B cell (primary cell): ENCODE data around the gene CAP2. TPM values are rescaled to one million over a fixed set of nuclear protein-coding genes. Genes with fewer than 3 reads are reported as not detected.

Experiments
- ATAC-seq: fragments of 200-7000 bp; cut with Tn5 transposase; one replicate; pipeline ENCODE4 v1.10.0; 2021; ENCODE audit warnings: low read depth, mild to moderate bottlenecking, moderate number of reproducible peaks, moderate library complexity
- CTCF ChIA-PET: fragments of 350-600 bp; sonication (Branson Sonifier 250); formaldehyde crosslinking; loops from one replicate; lab custom pipeline; 2021; ENCODE audit warnings: antibody characterized with exemption, inconsistent platforms; lab: Charles Lee
- POLR2A ChIA-PET: fragments of 350-600 bp; sonication (Branson Sonifier 250); formaldehyde crosslinking; loops from one replicate; lab custom pipeline; 2021; ENCODE audit warnings: antibody characterized with exemption; lab: Charles Lee
- DNase-seq: peaks from one replicate; pipeline ENCODE4 v3.0.0; 2013
- H2AFZ ChIP-seq: 2 replicates; pipeline ENCODE4 v1.6.1; 2012; ENCODE audit warnings: mild to moderate bottlenecking, low read depth, low read length; ENCODE audit not compliant: insufficient read depth, poor library complexity, severe bottlenecking
- H3K27ac ChIP-seq, 2 donors: 1 replicate in 1 of 2; 2 replicates in 1 of 2; pipeline ENCODE4 v1.5.1; 2012 to 2013; ENCODE audit warnings: low read length in 2 of 2, mild to moderate bottlenecking in 2 of 2, moderate library complexity in 1 of 2
- H3K27me3 ChIP-seq, 4 experiments: fragments of 200-600 bp in 1 of 4; sonication (generic) in 1 of 4; replicated peaks in 1 of 4; 1 replicate in 2 of 4; 2 replicates in 2 of 4; pipeline versions ENCODE4 v1.6.1 to v1.7.0; 2013 to 2016; ENCODE audit warnings: low read length in 3 of 4, mild to moderate bottlenecking in 2 of 4, mixed read lengths in 1 of 4, moderate library complexity in 1 of 4; ENCODE audit not compliant: insufficient read depth in 4 of 4, control insufficient read depth in 3 of 4; ENCODE audit errors: control extremely low read depth in 1 of 4
- H3K36me3 ChIP-seq, 2 experiments: replicated peaks in 1 of 2; 1 replicate in 1 of 2; 2 replicates in 1 of 2; pipeline versions ENCODE4 v1.6.1 to v1.7.1; 2013; ENCODE audit warnings: low read length in 1 of 2; ENCODE audit not compliant: insufficient read depth in 2 of 2, control insufficient read depth in 1 of 2; ENCODE audit errors: control extremely low read depth in 1 of 2, extremely low read depth in 1 of 2
- H3K4me1 ChIP-seq, 2 donors: fragments of 200-600 bp in 1 of 2; sonication (generic) in 1 of 2; 1 replicate in 1 of 2; 2 replicates in 1 of 2; pipeline versions ENCODE4 v1.5.1 to v1.6.1; 2013 to 2017; ENCODE audit warnings: low read length in 2 of 2; ENCODE audit not compliant: control insufficient read depth in 2 of 2, insufficient read depth in 2 of 2
- H3K4me2 ChIP-seq: replicated peaks from 2 replicates; pipeline ENCODE3; 2012; ENCODE audit warnings: mild to moderate bottlenecking, low read depth, low read length; ENCODE audit not compliant: poor library complexity, severe bottlenecking
- H3K4me3 ChIP-seq, 5 experiments: fragments of 200-600 bp in 1 of 5; sonication (generic) in 1 of 5; 1 replicate in 3 of 5; 2 replicates in 2 of 5; pipeline versions ENCODE4 v1.5.1 to v1.7.0; 2011 to 2016; ENCODE audit warnings: low read length in 4 of 5, mild to moderate bottlenecking in 4 of 5, low read depth in 2 of 5, control low read depth in 1 of 5, moderate library complexity in 1 of 5; ENCODE audit not compliant: insufficient read depth in 1 of 5; ENCODE audit errors: control extremely low read depth in 1 of 5, extremely low read depth in 1 of 5
- H3K79me2 ChIP-seq: fragments of 200-600 bp; sonication (generic); one replicate; pipeline ENCODE4 v1.6.0; 2016; ENCODE audit warnings: low read length; ENCODE audit not compliant: control insufficient read depth, insufficient read depth
- H3K9ac ChIP-seq: fragments of 200-600 bp; sonication (generic); 2 replicates; pipeline ENCODE4 v1.6.1; 2017; ENCODE audit warnings: mild to moderate bottlenecking, low read length, moderate library complexity
- H3K9me3 ChIP-seq, 3 donors: one replicate each; pipeline versions ENCODE4 v1.6.1 to v1.7.1; 2013; ENCODE audit warnings: low read length in 2 of 3; ENCODE audit not compliant: control insufficient read depth in 2 of 3, insufficient read depth in 1 of 3; ENCODE audit errors: control extremely low read depth in 1 of 3
- H4K20me1 ChIP-seq: 2 replicates; pipeline ENCODE4 v1.6.0; 2012; ENCODE audit warnings: mild to moderate bottlenecking, low read length; ENCODE audit not compliant: insufficient read depth, control insufficient read depth, poor library complexity, severe bottlenecking
- H3K27ac Mint-ChIP-seq: one replicate; pipeline ENCODE4 v1.8.0; 2021; ENCODE audit warnings: mixed read lengths
- H3K27me3 Mint-ChIP-seq: one replicate; pipeline ENCODE4 v1.8.0; 2021; ENCODE audit warnings: mixed read lengths
- H3K4me1 Mint-ChIP-seq: one replicate; pipeline ENCODE4 v1.8.0; 2021; ENCODE audit warnings: mixed read lengths
- H3K4me3 Mint-ChIP-seq: one replicate; pipeline ENCODE4 v1.8.0; 2021; ENCODE audit warnings: mixed read lengths
- H3K9me3 Mint-ChIP-seq: one replicate; pipeline ENCODE4 v1.8.0; 2022; ENCODE audit warnings: mixed read lengths; ENCODE audit not compliant: insufficient read depth
- CTCF ChIP-seq: fragments of 200-600 bp; IDR thresholded peaks from one replicate; pipeline ENCODE4 v1.8.0; 2022; ENCODE audit warnings: antibody characterized with exemption, mild to moderate bottlenecking
- EZH2 ChIP-seq: IDR thresholded peaks from 2 replicates; pipeline ENCODE4 v1.6.1; 2012; ENCODE audit warnings: borderline replicate concordance, low read depth, mild to moderate bottlenecking, moderate library complexity, low read length; ENCODE audit not compliant: insufficient read depth, poor library complexity, severe bottlenecking
- WGBS: methylation state at CpG from one replicate; pipeline ENCODE4 v1.1.5; 2013; ENCODE audit warnings: missing lambda C conversion rate; ENCODE audit not compliant: insufficient coverage; 5-methylcytosine and 5-hydroxymethylcytosine counted together
- intact Hi-C: fragments of 100-400 bp; cut with micrococcal nuclease; formaldehyde crosslinking; loops from one replicate; pipeline ENCODE4 v1.10.0; 2022
- polyA plus RNA-seq: library from polyadenylated mRNA; depleted of rRNA; stranded (reverse); fragments of >200 nt; gene quantifications from 2 replicates; pipeline ENCODE4 v1.2.3, GENCODE V29; 2012
- total RNA-seq, 2 donors: library from RNA; stranded (reverse); fragments of 120-200 nt in 1 of 2; gene quantifications; 1 replicate in 1 of 2; 2 replicates in 1 of 2; pipeline versions ENCODE4 v1.2.3 to v1.2.4, GENCODE V29; 2013 to 2022

Gene CAP2
- total and polyA plus RNA-seq, 2 donors (not counting 1 experiment from before 2014, with no cell fraction given) = not detected

GRCh38 chr6:17420368-17420767 lies 27.0 kb downstream of the CAP2 start:
- intact Hi-C loops = no loop called here
- TF ChIP-seq EZH2 (no peak), CTCF (no peak)
- Mint-ChIP-seq H3K4me3 (no peak overlapping the region), H3K27ac (no peak overlapping the region), H3K4me1 (no peaks in the 10 kb centered on the region), H3K27me3 (peaks cover 15% of the 10 kb centered on the region), H3K9me3 (no peaks in the 10 kb centered on the region)
- ChIA-PET POLR2A (no interaction called here), CTCF (no interaction called here)
- Histone ChIP-seq H3K36me3 (no peaks in the 10 kb centered on the region), H3K4me2 (no peak overlapping the region), H3K27ac (no peak overlapping the region), H3K9me3 (no peaks in the 10 kb centered on the region), H4K20me1 (no peaks in the 10 kb centered on the region), H2AFZ (no peak overlapping the region), H3K27me3 (no peaks in the 10 kb centered on the region), H3K4me3 (no peak overlapping the region), H3K79me2 (no peaks in the 10 kb centered on the region), H3K4me1 (no peaks in the 10 kb centered on the region), H3K9ac (no peak overlapping the region)
- WGBS = no CpG with 5 or more reads among the region's 2 CpGs
- ATAC-seq = no peak
- DNase-seq = no peak

- POLR2A ChIA-PET = no interaction called here
- Histone ChIP-seq H3K9ac (no peak overlapping the region), H3K4me3 (no peak overlapping the region), H4K20me1 (no peaks in the 10 kb centered on the region), H3K9me3 (no peaks in the 10 kb centered on the region), H3K36me3 (no peaks in the 10 kb centered on the region), H3K4me2 (no peak overlapping the region), H3K79me2 (no peaks in the 10 kb centered on the region), H3K4me1 (no peaks in the 10 kb centered on the region), H2AFZ (no peak overlapping the region), H3K27ac (no peak overlapping the region), H3K27me3 (no peaks in the 10 kb centered on the region)
- WGBS = 95% methylated on average over 6 of the region's 7 CpGs
- CTCF ChIA-PET = no interaction called here
- intact Hi-C loops = no loop called here
- TF ChIP-seq CTCF (no peak), EZH2 (no peak)
- Mint-ChIP-seq H3K27me3 (peaks cover 13% of the 10 kb centered on the region), H3K27ac (no peak overlapping the region), H3K4me3 (no peak overlapping the region), H3K9me3 (no peaks in the 10 kb centered on the region), H3K4me1 (no peaks in the 10 kb centered on the region)
- no peak for DNase-seq
- no peak for ATAC-seq
Observed at GRCh38 chr6:17421406-17421805, 28.0 kb downstream of the CAP2 start.
